Stimulated activated CD4-positive, alpha-beta T cell treated with anti-CD3 and anti-CD28 coated beads, Interleukin-1b, Interleukin-23, amount 100 ng/mL, for 1 hour (primary cell): ENCODE data around the gene ALOXE3.

Experiments
- DNase-seq, 2 donors: peaks; one replicate each; pipeline ENCODE4 v3.0.0-alpha.2; 2020; ENCODE audit warnings: low read depth in 2 of 2

The ALOXE3 gene

DNA sequence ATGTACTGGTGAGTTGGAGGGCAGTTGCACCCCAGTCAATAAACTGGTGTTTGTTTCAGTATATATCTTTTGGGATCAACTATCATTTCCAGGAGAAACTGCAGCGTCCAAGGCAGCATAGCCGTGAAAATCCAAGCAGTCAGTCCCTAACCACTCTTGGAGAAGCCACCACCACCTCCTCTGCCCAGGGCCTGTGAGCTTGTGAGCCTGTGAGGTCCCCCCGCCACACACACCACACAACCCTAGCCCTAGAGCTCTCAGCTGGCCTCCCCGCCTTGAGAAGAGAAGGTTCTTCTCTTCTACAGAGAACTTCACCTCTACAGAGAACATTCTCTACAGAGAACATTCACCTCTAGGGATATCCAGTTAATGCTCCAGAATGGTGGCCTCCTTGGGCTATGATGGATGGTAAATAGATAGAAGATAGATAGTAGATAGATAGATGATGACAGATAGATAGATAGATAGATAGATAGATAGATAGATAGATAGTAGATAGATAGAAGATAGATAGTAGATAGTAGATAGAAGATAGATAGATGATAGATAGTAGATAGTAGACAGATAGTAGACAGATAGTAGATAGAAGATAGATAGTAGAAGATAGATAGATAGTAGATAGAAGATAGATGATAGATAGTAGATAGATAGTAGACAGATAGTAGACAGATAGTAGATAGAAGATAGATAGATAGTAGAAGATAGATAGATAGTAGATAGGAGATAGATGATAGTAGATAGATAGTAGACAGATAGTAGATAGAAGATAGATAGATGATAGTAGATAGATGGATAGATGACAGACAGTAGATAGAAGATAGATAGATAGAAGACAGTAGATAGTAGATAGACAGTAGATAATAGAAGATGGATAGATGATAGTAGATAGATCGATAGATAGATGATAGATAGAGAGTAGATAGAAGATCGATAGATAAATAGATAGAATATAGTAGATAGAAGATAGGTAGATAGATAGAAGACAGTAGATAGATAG is 65.8 kb downstream of the ALOXE3 start:
- DNase-seq: no peak

DNA sequence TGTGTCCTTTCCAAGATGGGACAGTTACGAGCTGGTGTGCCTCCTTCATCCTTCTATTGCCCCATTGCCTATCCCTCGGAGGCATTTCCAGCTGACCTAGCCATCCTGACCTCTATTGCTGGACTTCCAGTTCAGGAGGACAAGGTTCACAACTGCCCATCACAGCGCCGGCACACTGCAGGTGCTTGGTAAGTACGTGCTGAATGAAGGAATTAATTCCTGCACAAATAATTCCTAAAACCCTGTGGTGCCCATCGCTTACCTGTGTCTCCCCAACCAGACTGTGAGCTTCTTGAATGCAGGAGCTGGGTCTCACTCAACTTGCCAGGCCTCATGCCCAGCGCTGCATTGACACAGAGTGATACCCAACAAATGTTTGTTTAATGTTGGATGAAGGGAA is 66.5 kb downstream of the ALOXE3 start:
- no peak for DNase-seq

DNA sequence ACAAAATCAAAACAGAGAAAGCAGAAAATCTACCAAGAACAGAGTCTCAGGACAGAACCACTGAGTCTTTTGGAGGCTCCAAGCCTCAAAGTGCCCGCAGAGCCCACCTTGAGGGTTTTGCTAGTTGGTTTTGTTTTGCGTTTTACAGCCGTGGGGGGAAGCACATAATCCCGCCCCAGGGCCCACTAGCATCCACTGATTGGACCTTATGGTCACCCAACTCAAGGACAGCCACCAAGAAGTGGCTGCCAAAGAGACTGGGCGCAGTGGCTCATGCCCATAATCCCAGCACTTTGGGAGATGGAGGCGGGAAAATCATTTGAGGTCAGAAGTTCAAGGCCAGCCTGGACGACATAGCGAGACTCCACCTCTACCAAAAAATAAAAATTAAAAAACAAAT is 69.6 kb downstream of the ALOXE3 start:
- DNase-seq: no peak

DNA sequence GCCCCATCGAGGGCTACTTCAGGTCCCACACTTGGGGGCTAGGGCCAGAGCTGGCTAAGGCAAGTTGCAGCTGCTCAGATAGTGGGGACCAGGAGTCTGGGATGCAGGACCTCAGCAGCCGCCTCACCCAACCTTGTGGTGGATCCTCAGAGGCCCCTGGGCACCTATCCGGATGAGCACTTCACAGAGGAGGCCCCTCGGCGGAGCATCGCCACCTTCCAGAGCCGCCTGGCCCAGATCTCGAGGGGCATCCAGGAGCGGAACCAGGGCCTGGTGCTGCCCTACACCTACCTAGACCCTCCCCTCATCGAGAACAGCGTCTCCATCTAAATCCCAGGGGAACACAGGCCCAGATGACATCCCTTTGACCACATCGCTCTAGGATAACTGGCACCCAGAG is 70.1 kb downstream of the ALOXE3 start:
- no peak for DNase-seq

DNA sequence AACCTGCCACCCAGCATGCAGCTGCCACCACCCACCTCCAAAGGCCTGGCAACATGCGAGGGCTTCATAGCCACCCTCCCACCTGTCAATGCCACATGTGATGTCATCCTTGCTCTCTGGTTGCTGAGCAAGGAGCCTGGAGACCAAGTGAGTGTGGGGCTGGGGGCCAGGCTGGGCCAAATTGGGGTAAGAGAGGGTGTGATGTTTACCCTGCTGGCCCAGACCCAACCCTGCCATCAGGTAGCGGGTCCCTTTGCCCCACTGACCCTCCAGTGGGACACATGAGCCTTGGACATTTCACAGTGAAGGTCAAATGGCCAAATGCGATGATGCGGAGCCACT is 70.6 kb downstream of the ALOXE3 start:
- DNase-seq: no peak

DNA sequence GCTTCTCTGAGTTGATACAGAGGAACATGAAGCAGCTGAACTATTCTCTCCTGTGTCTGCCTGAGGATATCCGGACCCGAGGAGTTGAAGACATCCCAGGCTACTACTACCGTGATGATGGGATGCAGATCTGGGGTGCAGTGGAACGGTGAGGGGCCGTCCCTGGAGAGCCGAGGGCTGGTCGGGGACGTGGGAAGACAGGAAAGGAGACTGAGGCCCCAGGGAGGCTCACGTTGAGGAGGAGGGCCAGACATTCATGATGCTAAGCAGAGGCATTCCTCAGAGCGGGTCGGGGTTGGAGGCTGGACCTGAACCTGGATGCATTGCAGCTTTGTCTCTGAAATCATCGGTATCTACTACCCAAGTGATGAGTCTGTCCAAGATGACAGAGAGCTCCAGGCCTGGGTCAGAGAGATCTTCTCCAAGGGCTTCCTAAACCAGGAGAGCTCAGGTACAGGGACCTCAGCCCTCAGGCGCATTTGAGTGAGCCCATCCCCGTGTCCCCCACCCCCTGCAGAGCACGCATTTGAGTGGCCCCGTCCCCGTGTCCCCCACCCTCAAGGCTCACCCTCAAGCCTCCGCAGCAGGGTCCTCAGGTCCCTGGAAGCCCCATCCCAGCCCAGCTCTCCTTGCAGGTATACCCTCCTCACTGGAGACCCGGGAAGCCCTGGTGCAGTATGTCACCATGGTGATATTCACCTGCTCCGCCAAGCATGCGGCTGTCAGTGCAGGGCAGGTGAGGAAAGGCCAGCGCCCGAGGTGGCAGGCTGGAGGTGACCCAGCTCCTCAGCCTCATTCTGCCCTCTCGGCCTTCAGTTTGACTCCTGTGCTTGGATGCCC is 71.2 kb downstream of the ALOXE3 start:
- no peak for DNase-seq

DNA sequence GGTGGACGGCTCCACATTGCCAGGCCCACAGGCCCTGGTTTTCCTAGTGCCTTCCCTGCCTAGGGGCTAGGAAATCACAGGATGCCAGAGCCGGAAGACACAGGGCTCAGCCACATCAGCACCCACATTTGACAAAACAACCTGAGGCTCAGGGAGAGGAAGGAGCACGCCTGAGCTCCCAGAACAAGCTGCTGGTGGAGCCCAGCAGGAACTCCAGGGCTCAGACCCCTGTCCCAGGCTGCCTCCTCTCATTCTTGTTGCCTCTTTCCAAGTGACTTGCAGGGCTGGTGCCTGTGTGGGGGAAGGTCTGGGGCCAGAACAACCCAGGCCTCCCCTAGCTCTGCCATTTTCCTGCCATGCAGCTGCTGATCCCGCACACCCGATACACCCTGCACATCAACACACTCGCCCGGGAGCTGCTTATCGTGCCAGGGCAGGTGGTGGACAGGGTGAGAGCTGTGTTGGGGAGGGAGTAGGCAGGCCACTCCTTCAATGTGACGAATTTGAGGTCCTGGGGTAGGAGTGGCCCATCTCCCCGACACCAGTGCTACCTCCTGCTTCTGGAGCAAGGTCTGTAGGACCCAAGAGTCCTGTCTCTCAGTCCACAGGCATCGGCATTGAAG is 71.9 kb downstream of the ALOXE3 start:
- DNase-seq: no peak
